BJ (cell line): ENCODE measurements around the gene PHF14. TPM values are rescaled to one million over a fixed set of nuclear protein-coding genes. Genes with fewer than 3 reads are reported as not detected.

Experiments used
- CTCF ChIA-PET: fragments of 350-600 bp; formaldehyde crosslinking; extraction: SDS; loops from one replicate; lab custom pipeline; 2021; ENCODE audit warnings: antibody characterized with exemption, inconsistent platforms; lab: Yijun Ruan, JAX
- POLR2A ChIA-PET: fragments of 300-600 bp; sonication (Branson Sonifier 250); formaldehyde crosslinking; extraction: SDS; loops from one replicate; lab custom pipeline; 2021; ENCODE audit warnings: antibody characterized with exemption; lab: Charles Lee
- DNase-seq: peaks from one replicate; pipeline ENCODE4 v3.0.0-alpha.2; 2011; ENCODE audit warnings: low read depth
- H3K27me3 ChIP-seq: 2 replicates; pipeline ENCODE4 v1.6.0; 2011; ENCODE audit warnings: low read length; ENCODE audit not compliant: control insufficient read depth, insufficient read depth
- H3K36me3 ChIP-seq: 2 replicates; pipeline ENCODE4 v1.5.1; 2011; ENCODE audit warnings: low read length; ENCODE audit not compliant: control insufficient read depth, insufficient read depth
- H3K4me3 ChIP-seq: 2 replicates; pipeline ENCODE4 v1.5.1; 2011; ENCODE audit warnings: low read depth, mild to moderate bottlenecking, control low read depth, low read length
- polyA plus RNA-seq: library from polyadenylated mRNA; depleted of rRNA; stranded (reverse); fragments of >200 nt; gene quantifications from 2 replicates; pipeline ENCODE4 v1.2.3, GENCODE V29; 2011
- TF ChIP-seq, protein P1 (sequence below): IDR thresholded peaks from 2 replicates; pipeline ENCODE4 v1.5.1; 2011; ENCODE audit warnings: low read depth, mild to moderate bottlenecking, control low read depth, inconsistent platforms, low read length, moderate library complexity; ENCODE audit not compliant: insufficient read depth

PHF14 gene
- polyA plus RNA-seq, 1 experiment: 6.5 TPM

DNA sequence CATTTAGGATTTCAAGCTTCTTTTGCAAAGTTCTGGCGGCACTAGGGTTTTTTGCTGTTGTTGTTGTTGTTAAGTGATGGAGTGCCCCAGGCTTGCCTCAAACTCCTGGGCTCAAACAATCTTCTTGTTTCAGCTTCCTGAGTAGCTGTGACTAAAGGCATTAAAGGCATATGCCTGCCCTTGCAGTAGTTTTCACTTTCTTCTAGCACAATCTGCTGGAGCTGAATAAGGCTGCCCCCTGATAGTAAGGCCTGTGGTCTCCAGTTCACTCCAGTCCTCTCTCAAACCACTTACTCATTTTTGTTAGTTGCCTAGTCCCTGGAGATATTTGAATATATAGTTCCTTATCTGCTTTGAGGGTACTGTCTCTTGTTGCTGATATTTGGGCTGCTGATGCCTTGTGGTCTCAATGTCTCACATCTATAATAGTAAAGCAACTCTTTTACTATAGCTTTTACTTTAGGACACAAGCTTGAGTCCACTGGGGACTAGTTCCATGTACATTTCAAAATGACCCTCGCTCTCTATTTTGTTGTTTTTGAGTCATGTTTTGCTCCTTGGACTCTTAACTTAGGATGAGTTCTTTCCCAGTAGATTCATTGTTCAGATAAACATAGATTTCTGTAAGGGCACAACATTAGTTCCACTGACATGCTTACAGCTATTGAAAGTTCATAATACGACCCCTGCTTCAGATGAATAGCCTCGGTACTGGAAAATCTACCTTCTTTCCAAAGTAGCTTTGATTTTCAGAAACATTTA lies 25.5 kb downstream of the PHF14 start:
- ChIA-PET CTCF (no interaction called here), POLR2A (no interaction called here)
- H3K27me3 ChIP-seq: no peaks in the 10 kb centered on the region
- TF ChIP-seq, protein P1, sequence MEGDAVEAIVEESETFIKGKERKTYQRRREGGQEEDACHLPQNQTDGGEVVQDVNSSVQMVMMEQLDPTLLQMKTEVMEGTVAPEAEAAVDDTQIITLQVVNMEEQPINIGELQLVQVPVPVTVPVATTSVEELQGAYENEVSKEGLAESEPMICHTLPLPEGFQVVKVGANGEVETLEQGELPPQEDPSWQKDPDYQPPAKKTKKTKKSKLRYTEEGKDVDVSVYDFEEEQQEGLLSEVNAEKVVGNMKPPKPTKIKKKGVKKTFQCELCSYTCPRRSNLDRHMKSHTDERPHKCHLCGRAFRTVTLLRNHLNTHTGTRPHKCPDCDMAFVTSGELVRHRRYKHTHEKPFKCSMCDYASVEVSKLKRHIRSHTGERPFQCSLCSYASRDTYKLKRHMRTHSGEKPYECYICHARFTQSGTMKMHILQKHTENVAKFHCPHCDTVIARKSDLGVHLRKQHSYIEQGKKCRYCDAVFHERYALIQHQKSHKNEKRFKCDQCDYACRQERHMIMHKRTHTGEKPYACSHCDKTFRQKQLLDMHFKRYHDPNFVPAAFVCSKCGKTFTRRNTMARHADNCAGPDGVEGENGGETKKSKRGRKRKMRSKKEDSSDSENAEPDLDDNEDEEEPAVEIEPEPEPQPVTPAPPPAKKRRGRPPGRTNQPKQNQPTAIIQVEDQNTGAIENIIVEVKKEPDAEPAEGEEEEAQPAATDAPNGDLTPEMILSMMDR: no peak
- DNase-seq: no peak
- H3K4me3 ChIP-seq: no peak overlapping the region
- no peaks in the 10 kb centered on the region for H3K36me3 ChIP-seq

- ChIA-PET CTCF (no interaction called here), POLR2A (no interaction called here)
- H3K27me3 ChIP-seq: no peaks in the 10 kb centered on the region
- DNase-seq: no peak
- no peak overlapping the region for H3K4me3 ChIP-seq
- no peaks in the 10 kb centered on the region for H3K36me3 ChIP-seq
- TF ChIP-seq, protein P1: no peak
These were observed 31.5 kb downstream of the PHF14 start for GRCh38 chr7:11005202-11005601.

DNA sequence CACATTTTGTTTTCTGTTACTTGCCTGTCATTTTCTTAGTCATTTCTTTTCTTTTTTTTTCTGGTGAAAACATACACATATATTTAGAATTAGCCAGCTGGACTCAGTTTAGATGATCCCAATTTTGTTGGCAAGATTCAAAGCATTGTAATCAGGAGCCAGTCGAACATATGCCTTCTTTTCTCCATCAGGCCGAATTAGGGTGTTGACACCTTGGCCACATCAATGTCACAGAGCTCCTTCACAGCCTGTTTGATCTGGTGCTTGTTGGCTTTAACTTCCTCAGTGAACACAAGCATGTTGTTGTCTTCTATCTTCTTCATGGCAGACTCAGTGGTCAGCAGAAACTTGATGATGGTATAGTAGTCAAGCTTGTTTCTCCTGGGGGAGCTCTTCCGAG lies 32.6 kb downstream of the PHF14 start:
- CTCF ChIA-PET: interaction anchor here (0.7 to 0.8 kb wide), 2 partner anchors 11 to 18 kb away, joined by 3 to 4 read pairs; no protein-coding TSS in a partner anchor
- POLR2A ChIA-PET: no interaction called here
- TF ChIP-seq, protein P1: no peak

DNA sequence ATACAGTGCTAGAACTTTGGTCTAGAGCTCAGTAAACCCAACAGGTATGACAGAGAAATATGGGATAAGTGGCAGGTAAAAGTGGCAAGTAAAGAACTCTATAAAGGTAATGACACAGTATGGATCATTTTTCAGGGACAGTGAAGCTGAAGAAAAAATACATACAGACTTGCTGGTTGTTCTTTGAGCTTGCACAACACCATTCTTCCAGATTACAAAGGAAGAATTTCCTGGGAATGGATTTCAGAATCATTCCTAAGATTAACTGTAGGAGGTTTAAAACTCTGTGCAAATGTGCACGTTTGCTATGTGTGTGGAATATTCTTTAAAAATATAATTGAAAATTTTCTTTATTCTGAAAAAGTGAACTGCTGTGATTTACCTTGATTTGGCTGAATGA lies 36.0 kb downstream of the PHF14 start:
- no peak for DNase-seq
- H3K27me3 ChIP-seq: no peaks in the 10 kb centered on the region
- no peaks in the 10 kb centered on the region for H3K36me3 ChIP-seq
- CTCF ChIA-PET: interaction anchor here (0.6 kb wide), 1 partner anchor 11 kb away, joined by 3 read pairs; no protein-coding TSS in a partner anchor
- TF ChIP-seq, protein P1: no peak
- POLR2A ChIA-PET: no interaction called here
- no peak overlapping the region for H3K4me3 ChIP-seq

More for the DNA sequence above, 32.6 kb downstream of the PHF14 start:
- Histone ChIP-seq H3K4me3 (no peak overlapping the region), H3K36me3 (no peaks in the 10 kb centered on the region), H3K27me3 (no peaks in the 10 kb centered on the region)
- no peak for DNase-seq

DNA sequence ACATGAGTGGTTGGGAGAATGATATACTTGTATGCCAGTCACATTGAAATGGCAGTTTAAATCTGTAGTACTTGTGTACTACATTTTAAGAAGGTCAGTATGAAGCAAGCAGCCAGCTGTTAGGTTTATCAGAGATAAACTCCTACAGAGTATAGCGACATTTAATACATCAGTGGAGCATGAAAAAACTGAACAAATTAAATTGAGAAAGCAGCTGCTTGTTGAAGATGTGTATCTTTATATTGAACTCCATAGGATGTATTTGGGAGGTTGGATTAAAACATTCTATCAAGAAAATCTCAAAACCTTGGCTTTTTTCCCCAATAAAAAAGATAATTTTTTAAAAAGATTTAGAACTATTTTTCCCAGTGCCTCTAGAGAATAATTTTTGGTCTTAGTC lies 47.8 kb downstream of the PHF14 start:
- CTCF ChIA-PET: interaction anchor here (0.9 kb wide), 1 partner anchor 12 kb away, joined by 3 read pairs; no protein-coding TSS in a partner anchor

More for the DNA sequence above, 47.8 kb downstream of the PHF14 start:
- no peaks in the 10 kb centered on the region for H3K36me3 ChIP-seq
- POLR2A ChIA-PET: no interaction called here
- no peak for DNase-seq
- TF ChIP-seq, protein P1: no peak
- no peaks in the 10 kb centered on the region for H3K27me3 ChIP-seq
- no peak overlapping the region for H3K4me3 ChIP-seq
